Measurements from ENCODE around the gene GUCY1A1.

GUCY1A1 gene

GRCh38 chr4:155745984-155746383 lies 79.3 kb downstream of the GUCY1A1 start:
- Histone ChIP-seq H3K9me3 (replicated peaks; ENCODE audit: insufficient read depth, low read length) (no peaks in the 10 kb centered on the region), H2AFZ (ENCODE audit: low read length) (no peak overlapping the region), H3K4me1 (ENCODE audit: low read length) (no peaks in the 10 kb centered on the region), H3K9me2 (replicated peaks; ENCODE audit: insufficient read depth, low read length) (no peaks in the 10 kb centered on the region), H3K36me3 (replicated peaks; ENCODE audit: insufficient read depth, low read length) (no peaks in the 10 kb centered on the region), H3K4me3 (ENCODE audit: low read length) (no peak overlapping the region), H3K27me3 (replicated peaks; ENCODE audit: insufficient read depth, low read length) (no peaks in the 10 kb centered on the region), H4K20me1 (ENCODE audit: insufficient read depth, low read length) (no peaks in the 10 kb centered on the region), H3F3A (ENCODE audit: insufficient read depth, low read length) (no peaks in the 10 kb centered on the region), H3K4me2 (ENCODE audit: low read depth, low read length) (no peak overlapping the region), H3K9ac (ENCODE audit: low read length) (no peak overlapping the region), H3K79me2 (ENCODE audit: low read length) (no peaks in the 10 kb centered on the region), H3K27ac (ENCODE audit: low read length) (no peak overlapping the region)
- no peak for DNase-seq
- no peak for TF ChIP-seq EZH2phosphoT487 (IDR thresholded peaks at IDR 0.05; ENCODE audit: low read length)
- TF ChIP-seq, protein P1, sequence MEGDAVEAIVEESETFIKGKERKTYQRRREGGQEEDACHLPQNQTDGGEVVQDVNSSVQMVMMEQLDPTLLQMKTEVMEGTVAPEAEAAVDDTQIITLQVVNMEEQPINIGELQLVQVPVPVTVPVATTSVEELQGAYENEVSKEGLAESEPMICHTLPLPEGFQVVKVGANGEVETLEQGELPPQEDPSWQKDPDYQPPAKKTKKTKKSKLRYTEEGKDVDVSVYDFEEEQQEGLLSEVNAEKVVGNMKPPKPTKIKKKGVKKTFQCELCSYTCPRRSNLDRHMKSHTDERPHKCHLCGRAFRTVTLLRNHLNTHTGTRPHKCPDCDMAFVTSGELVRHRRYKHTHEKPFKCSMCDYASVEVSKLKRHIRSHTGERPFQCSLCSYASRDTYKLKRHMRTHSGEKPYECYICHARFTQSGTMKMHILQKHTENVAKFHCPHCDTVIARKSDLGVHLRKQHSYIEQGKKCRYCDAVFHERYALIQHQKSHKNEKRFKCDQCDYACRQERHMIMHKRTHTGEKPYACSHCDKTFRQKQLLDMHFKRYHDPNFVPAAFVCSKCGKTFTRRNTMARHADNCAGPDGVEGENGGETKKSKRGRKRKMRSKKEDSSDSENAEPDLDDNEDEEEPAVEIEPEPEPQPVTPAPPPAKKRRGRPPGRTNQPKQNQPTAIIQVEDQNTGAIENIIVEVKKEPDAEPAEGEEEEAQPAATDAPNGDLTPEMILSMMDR (IDR thresholded peaks at IDR 0.05; ENCODE audit: low read length) = no peak
- TF ChIP-seq EZH2 (optimal IDR thresholded peaks at IDR 0.05; ENCODE audit: low read depth, low read length) = no peak

GRCh38 chr4:155748039-155748438 lies 81.4 kb downstream of the GUCY1A1 start:
- Histone ChIP-seq H3K27me3 (replicated peaks; ENCODE audit: insufficient read depth, low read length) (no peaks in the 10 kb centered on the region), H3K9me3 (replicated peaks; ENCODE audit: insufficient read depth, low read length) (no peaks in the 10 kb centered on the region), H3K27ac (ENCODE audit: low read length) (no peak overlapping the region), H2AFZ (ENCODE audit: low read length) (no peak overlapping the region), H3F3A (ENCODE audit: insufficient read depth, low read length) (no peaks in the 10 kb centered on the region), H3K9me2 (replicated peaks; ENCODE audit: insufficient read depth, low read length) (no peaks in the 10 kb centered on the region), H3K79me2 (ENCODE audit: low read length) (no peaks in the 10 kb centered on the region), H3K4me2 (ENCODE audit: low read depth, low read length) (no peak overlapping the region), H3K9ac (ENCODE audit: low read length) (no peak overlapping the region), H3K4me3 (ENCODE audit: low read length) (no peak overlapping the region), H3K4me1 (ENCODE audit: low read length) (no peaks in the 10 kb centered on the region), H3K36me3 (replicated peaks; ENCODE audit: insufficient read depth, low read length) (no peaks in the 10 kb centered on the region), H4K20me1 (ENCODE audit: insufficient read depth, low read length) (no peaks in the 10 kb centered on the region)
- no peak for DNase-seq
- no peak for TF ChIP-seq EZH2 (optimal IDR thresholded peaks at IDR 0.05; ENCODE audit: low read depth, low read length)
- TF ChIP-seq, protein P1 (IDR thresholded peaks at IDR 0.05; ENCODE audit: low read length) = no peak
- TF ChIP-seq EZH2phosphoT487 (IDR thresholded peaks at IDR 0.05; ENCODE audit: low read length) = no peak

DNA sequence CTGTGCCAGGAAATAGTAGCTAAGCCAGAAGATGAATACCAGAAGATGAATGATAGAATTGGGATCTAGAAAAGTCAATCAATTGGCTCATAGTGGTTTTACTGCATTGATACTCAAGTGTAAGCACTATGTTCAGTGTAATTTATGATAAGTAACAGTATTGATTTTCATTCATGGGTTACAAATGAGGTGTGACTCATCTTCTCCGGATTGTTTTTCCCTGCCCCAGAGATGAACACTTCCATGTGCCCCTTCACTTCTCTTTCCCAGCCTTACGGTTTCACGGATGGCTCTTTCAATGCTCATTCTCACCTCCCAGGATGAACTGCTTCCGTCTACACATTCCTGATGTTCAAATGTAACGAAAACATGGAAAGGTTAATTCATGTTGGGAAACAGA lies 82.4 kb downstream of the GUCY1A1 start:
- Histone ChIP-seq H3K9me3 (replicated peaks; ENCODE audit: insufficient read depth, low read length) (no peaks in the 10 kb centered on the region), H3K27me3 (replicated peaks; ENCODE audit: insufficient read depth, low read length) (no peaks in the 10 kb centered on the region), H4K20me1 (ENCODE audit: insufficient read depth, low read length) (no peaks in the 10 kb centered on the region), H3K9me2 (replicated peaks; ENCODE audit: insufficient read depth, low read length) (no peaks in the 10 kb centered on the region), H3K27ac (ENCODE audit: low read length) (no peak overlapping the region), H3K79me2 (ENCODE audit: low read length) (no peaks in the 10 kb centered on the region), H2AFZ (ENCODE audit: low read length) (no peak overlapping the region), H3K4me2 (ENCODE audit: low read depth, low read length) (no peak overlapping the region), H3K9ac (ENCODE audit: low read length) (no peak overlapping the region), H3F3A (ENCODE audit: insufficient read depth, low read length) (no peaks in the 10 kb centered on the region), H3K4me3 (ENCODE audit: low read length) (no peak overlapping the region), H3K36me3 (replicated peaks; ENCODE audit: insufficient read depth, low read length) (no peaks in the 10 kb centered on the region), H3K4me1 (ENCODE audit: low read length) (no peaks in the 10 kb centered on the region)
- TF ChIP-seq EZH2 (optimal IDR thresholded peaks at IDR 0.05; ENCODE audit: low read depth, low read length) (no peak), EZH2phosphoT487 (IDR thresholded peaks at IDR 0.05; ENCODE audit: low read length) (no peak)
- TF ChIP-seq, protein P1 (IDR thresholded peaks at IDR 0.05; ENCODE audit: low read length) = no peak
- DNase-seq = no peak
